Prostate gland (tissue), 2 donors: ENCODE data around the gene DLGAP1. TPM values are rescaled to one million over a fixed set of nuclear protein-coding genes. Genes with fewer than 3 reads are reported as not detected.

Source experiments
- DNase-seq: peaks from one replicate; pipeline ENCODE4 v3.0.0-alpha.2; 2019; ENCODE audit warnings: low spot score
- H3K27ac ChIP-seq, 2 donors: fragments of 200-600 bp; sonication (generic); 2 replicates each; pipeline ENCODE4 v1.5.1; 2017 to 2019
- H3K27me3 ChIP-seq: fragments of 200-600 bp; sonication (generic); replicated peaks from 2 replicates; pipeline ENCODE4 v1.5.1; 2019; ENCODE audit not compliant: insufficient read depth
- H3K36me3 ChIP-seq, 2 donors: fragments of 200-600 bp; sonication (generic); 1 replicate in 1 of 2; 2 replicates in 1 of 2; pipeline versions ENCODE4 v1.5.1 to v1.8.1; 2017 to 2019
- H3K4me1 ChIP-seq: fragments of 200-600 bp; sonication (generic); replicated peaks from 2 replicates; pipeline ENCODE4 v1.5.1; 2019
- H3K4me3 ChIP-seq, 2 donors: fragments of 200-600 bp; sonication (generic); 2 replicates each; pipeline ENCODE4 v1.5.1; 2017 to 2019
- H3K9me3 ChIP-seq: fragments of 200-600 bp; sonication (generic); 2 replicates; pipeline ENCODE4 v1.5.1; 2017
- POLR2A ChIP-seq: fragments of 450-650 bp; IDR thresholded peaks from one replicate; pipeline ENCODE4 v1.6.1; 2016; ENCODE audit warnings: antibody characterized with exemption, mild to moderate bottlenecking
- POLR2AphosphoS5 ChIP-seq: sonication (generic); formaldehyde crosslinking; IDR thresholded peaks from one replicate; pipeline ENCODE4 v1.6.1; 2017; ENCODE audit warnings: antibody characterized with exemption
- WGBS: methylation state at CpG from one replicate; pipeline ENCODE4 v1.1.5; 2018; 5-methylcytosine and 5-hydroxymethylcytosine counted together
- intact Hi-C: fragments of 100-400 bp; cut with DNase I; formaldehyde crosslinking; loops from one replicate; pipeline ENCODE4 v1.14.2; 2022
- total RNA-seq, 2 donors: library from RNA; depleted of rRNA; stranded (reverse); fragments of >200 nt; gene quantifications; one replicate each; pipeline ENCODE4 v1.1.0, GENCODE V29; 2016
- TF ChIP-seq, protein P1 (sequence below), 4 experiments: fragments of 200-600 bp in 2 of 4; fragments of 450-650 bp in 2 of 4; sonication (generic) in 2 of 4; IDR thresholded peaks; 1 replicate in 3 of 4; 2 replicates in 1 of 4; pipeline ENCODE4 v1.5.1; 2016 to 2019; ENCODE audit warnings: antibody characterized with exemption in 4 of 4, mild to moderate bottlenecking in 2 of 4, moderate library complexity in 2 of 4

DLGAP1 gene
- total RNA-seq, 2 donors from 2014 or later, result 42.2 to 66.7 TPM

DNA sequence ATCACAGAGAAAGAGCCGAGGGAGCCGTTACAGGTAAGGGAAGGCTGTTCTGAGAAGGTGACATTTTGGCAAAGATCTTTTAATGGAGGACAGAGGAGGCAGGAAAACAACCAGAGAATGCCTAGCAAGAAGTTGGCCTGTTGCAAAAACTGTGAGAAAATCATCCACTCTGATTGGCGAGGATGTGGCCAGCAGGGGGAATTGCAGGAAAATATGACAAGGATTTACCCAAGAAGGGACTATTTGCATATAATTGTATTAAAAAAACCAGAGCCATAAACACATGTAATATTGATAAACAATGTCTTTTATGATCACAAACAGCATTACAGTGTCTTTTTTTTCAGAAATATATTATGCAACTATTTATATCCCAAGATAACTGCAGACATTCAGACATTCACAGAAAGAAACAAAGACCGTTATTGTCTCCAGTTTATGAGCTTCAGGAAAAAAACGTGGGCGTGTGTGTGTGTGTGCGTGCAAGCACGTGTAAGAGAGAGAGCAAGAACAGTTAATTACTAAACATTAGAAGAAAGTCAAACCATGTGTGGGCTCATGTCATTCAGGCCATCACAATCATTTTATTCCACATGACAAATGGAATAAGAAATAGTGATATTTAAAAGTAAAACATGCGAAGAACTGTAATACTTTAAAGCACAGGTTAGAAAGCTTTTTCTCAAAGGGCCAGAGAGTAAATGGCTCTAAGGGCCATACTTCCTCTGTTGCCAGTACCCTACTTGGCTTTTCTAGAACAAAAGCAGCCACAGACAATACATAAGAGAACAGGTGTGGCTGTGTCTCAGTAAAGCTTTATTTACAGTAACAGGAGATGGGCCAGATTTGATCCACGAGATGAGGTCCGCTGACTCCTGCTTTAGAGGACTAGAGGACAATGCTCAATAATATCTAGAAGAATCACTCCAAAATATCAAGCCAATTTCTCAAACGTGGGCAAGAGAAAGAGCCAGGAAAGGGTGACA is 324.1 kb downstream of the DLGAP1 start:
- Histone ChIP-seq H3K36me3 (no peaks in the 10 kb centered on the region), H3K9me3 (no peaks in the 10 kb centered on the region), H3K4me1 (no peaks in the 10 kb centered on the region), H3K4me3 (no peak overlapping the region), H3K27ac (peak overlapping the region; percentile 70 to 82), H3K27me3 (no peaks in the 10 kb centered on the region)
- DNase-seq, result peak; percentile 30
- 37% methylated on average over 12 of the region's 12 CpGs for WGBS
- intact Hi-C loops, result no loop called here
- TF ChIP-seq, protein P1, sequence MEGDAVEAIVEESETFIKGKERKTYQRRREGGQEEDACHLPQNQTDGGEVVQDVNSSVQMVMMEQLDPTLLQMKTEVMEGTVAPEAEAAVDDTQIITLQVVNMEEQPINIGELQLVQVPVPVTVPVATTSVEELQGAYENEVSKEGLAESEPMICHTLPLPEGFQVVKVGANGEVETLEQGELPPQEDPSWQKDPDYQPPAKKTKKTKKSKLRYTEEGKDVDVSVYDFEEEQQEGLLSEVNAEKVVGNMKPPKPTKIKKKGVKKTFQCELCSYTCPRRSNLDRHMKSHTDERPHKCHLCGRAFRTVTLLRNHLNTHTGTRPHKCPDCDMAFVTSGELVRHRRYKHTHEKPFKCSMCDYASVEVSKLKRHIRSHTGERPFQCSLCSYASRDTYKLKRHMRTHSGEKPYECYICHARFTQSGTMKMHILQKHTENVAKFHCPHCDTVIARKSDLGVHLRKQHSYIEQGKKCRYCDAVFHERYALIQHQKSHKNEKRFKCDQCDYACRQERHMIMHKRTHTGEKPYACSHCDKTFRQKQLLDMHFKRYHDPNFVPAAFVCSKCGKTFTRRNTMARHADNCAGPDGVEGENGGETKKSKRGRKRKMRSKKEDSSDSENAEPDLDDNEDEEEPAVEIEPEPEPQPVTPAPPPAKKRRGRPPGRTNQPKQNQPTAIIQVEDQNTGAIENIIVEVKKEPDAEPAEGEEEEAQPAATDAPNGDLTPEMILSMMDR (IDR thresholded peaks at IDR 0.05), result peak in 2 of 4 experiments; percentile 14 to 36
- TF ChIP-seq POLR2AphosphoS5, result peak; percentile 16
- no peak for TF ChIP-seq POLR2A

DNA sequence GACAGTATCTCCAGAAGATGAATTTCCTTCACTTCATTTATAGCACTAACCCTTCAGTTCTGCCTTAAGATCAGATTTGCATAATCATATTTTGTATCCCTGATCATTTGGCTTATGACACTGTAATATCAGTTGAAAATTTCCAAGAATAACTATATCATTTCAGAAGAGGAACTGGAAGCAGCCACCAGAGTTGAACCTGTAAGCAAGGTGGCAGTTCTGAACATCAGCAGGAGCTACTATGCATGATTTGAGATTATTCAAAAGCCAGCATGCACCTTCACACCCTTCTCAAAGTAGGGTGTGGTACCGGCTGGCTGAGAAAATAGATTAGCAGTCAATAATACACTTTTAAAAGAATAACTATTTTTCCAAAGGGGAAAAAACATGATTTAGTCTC is 328.2 kb downstream of the DLGAP1 start:
- DNase-seq, result no peak
- TF ChIP-seq, protein P1 (IDR thresholded peaks at IDR 0.05), result no peak
- no peak for TF ChIP-seq POLR2A
- no peak for TF ChIP-seq POLR2AphosphoS5
- Histone ChIP-seq H3K9me3 (no peaks in the 10 kb centered on the region), H3K4me1 (no peaks in the 10 kb centered on the region), H3K27ac (peak overlapping the region in 1 of 2 donors; percentile 82), H3K4me3 (no peak overlapping the region), H3K36me3 (no peaks in the 10 kb centered on the region), H3K27me3 (no peaks in the 10 kb centered on the region)
- 94% methylated on average over 1 of the region's 1 CpG for WGBS
- intact Hi-C loops, result no loop called here

DNA sequence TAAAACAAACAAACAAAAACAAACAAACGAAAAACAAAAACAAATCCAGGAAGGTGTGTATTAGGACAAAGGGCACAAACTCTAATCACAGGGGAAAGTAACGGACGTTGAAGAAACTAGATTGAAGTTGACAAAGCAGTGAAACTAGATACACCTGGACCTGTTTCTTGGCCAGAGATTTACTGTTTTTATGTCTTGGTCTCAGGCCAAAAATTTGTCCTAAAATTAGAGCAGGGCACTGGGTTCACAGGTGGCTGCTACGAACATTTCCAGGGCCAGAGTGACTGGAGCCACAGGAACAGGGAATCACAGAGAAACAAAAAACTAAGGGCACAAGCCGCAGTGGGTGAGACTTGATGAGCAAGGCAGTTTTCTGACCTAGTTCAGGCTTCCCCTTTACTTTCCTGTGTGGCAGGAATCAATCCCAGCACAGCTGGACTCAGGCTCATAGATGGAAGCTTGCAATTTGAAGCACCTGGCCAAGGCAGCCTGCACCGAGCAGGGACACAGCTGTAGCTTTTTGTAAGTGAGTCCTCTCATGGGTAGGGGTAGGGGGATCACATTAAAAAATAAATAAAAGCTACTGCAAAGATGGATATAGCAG is 329.4 kb downstream of the DLGAP1 start:
- peak overlapping the region in 1 of 2 donors; percentile 36 for H3K27ac ChIP-seq
- H3K4me3 ChIP-seq, result no peak overlapping the region
- DNase-seq, result no peak
- no peaks in the 10 kb centered on the region for H3K27me3 ChIP-seq
- 35% methylated on average over 6 of the region's 6 CpGs for WGBS
- H3K36me3 ChIP-seq, result no peaks in the 10 kb centered on the region
- TF ChIP-seq POLR2AphosphoS5 (no peak), POLR2A (no peak)
- TF ChIP-seq, protein P1 (IDR thresholded peaks at IDR 0.05), result no peak
- no peaks in the 10 kb centered on the region for H3K9me3 ChIP-seq
- intact Hi-C loops, result no loop called here
- H3K4me1 ChIP-seq, result no peaks in the 10 kb centered on the region

DNA sequence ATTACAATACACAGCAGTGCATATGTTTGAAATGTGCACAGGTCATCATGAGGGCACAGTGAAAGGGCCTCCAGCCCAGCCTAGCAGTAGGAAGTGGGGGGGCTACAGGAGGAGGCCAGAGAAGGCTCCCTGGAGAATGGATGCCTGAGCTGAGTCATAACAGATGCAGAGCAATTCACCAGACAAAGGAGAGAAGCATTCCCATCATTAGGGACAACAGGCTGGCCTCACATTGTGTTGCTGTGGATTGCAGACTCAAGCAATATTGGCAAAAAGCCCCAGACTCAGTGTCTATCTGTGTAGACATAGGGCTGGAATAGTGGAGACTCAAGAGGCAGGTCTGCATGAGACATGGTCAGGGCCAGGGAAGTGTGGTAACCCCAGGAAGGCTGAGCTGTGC is 329.9 kb downstream of the DLGAP1 start:
- intact Hi-C loops, result no loop called here
- H3K4me3 ChIP-seq, result no peak overlapping the region
- no peaks in the 10 kb centered on the region for H3K36me3 ChIP-seq
- peak overlapping the region in 1 of 2 donors; percentile 36 for H3K27ac ChIP-seq
- H3K9me3 ChIP-seq, result no peaks in the 10 kb centered on the region
- H3K4me1 ChIP-seq, result no peaks in the 10 kb centered on the region
- H3K27me3 ChIP-seq, result no peaks in the 10 kb centered on the region
- TF ChIP-seq POLR2AphosphoS5, result no peak
- TF ChIP-seq, protein P1 (IDR thresholded peaks at IDR 0.05), result no peak
- TF ChIP-seq POLR2A, result no peak
- no peak for DNase-seq
